Loucy (cell line): ENCODE results near the gene CAMKV.
"Not testable (repeated sequence)": the region's sequence is repeated elsewhere in the genome, so short reads cannot be mapped to it uniquely, and the experiment has no call there.

Source experiments
- H2AFZ ChIP-seq: fragments of 200-600 bp; sonication (generic); 2 replicates; pipeline ENCODE4 v1.6.0; 2016; ENCODE audit warnings: antibody characterized with exemption, mild to moderate bottlenecking, low read length, moderate library complexity
- H3F3A ChIP-seq: fragments of 200-600 bp; 2 replicates; pipeline ENCODE4 v1.6.0; 2016; ENCODE audit warnings: antibody characterized with exemption, low read depth, mild to moderate bottlenecking
- H3K27me3 ChIP-seq: fragments of 200-600 bp; sonication (generic); 2 replicates; pipeline ENCODE4 v1.6.1; 2014; ENCODE audit warnings: low read length, mild to moderate bottlenecking; ENCODE audit not compliant: insufficient read depth, poor library complexity, severe bottlenecking
- H3K36me3 ChIP-seq: fragments of 200-600 bp; sonication (generic); 2 replicates; pipeline ENCODE4 v1.6.1; 2016; ENCODE audit warnings: low read length; ENCODE audit not compliant: insufficient read depth
- H3K4me1 ChIP-seq: fragments of 200-600 bp; sonication (generic); 2 replicates; pipeline ENCODE4 v1.5.1; 2014; ENCODE audit warnings: low read length, mild to moderate bottlenecking; ENCODE audit not compliant: insufficient read depth, poor library complexity, severe bottlenecking
- H3K4me2 ChIP-seq: fragments of 200-600 bp; sonication (generic); 2 replicates; pipeline ENCODE4 v1.6.0; 2014; ENCODE audit warnings: antibody characterized with exemption, low read length, low read depth, mild to moderate bottlenecking; ENCODE audit not compliant: poor library complexity, severe bottlenecking
- H3K4me3 ChIP-seq: fragments of 200-600 bp; sonication (generic); 2 replicates; pipeline ENCODE4 v1.5.1; 2014; ENCODE audit warnings: low read length, mild to moderate bottlenecking, mixed read lengths; ENCODE audit not compliant: poor library complexity, severe bottlenecking
- H3K79me2 ChIP-seq: fragments of 200-600 bp; sonication (generic); 2 replicates; pipeline ENCODE4 v1.6.1; 2014; ENCODE audit warnings: low read length; ENCODE audit not compliant: insufficient read depth
- H3K9ac ChIP-seq: fragments of 200-600 bp; sonication (generic); 2 replicates; pipeline ENCODE4 v1.6.0; 2014; ENCODE audit warnings: mild to moderate bottlenecking, low read depth, low read length, moderate library complexity; ENCODE audit not compliant: poor library complexity, severe bottlenecking
- H3K9me2 ChIP-seq: fragments of 200-600 bp; sonication (generic); replicated peaks from 2 replicates; pipeline ENCODE4 v1.6.1; 2016; ENCODE audit warnings: low read depth, low read length, mixed read lengths
- H3K9me3 ChIP-seq: fragments of 200-600 bp; sonication (generic); 2 replicates; pipeline ENCODE4 v1.6.1; 2014; ENCODE audit warnings: mild to moderate bottlenecking, antibody characterized with exemption, low read length, low read depth; ENCODE audit not compliant: insufficient read depth
- H4K20me1 ChIP-seq: fragments of 200-600 bp; sonication (generic); 2 replicates; pipeline ENCODE4 v1.6.0; 2014; ENCODE audit warnings: antibody characterized with exemption, low read length, mild to moderate bottlenecking; ENCODE audit not compliant: insufficient read depth, poor library complexity, severe bottlenecking
- CTCF ChIP-seq: fragments of 200-600 bp; sonication (generic); conservative IDR thresholded peaks from 2 replicates; pipeline ENCODE4 v1.5.1; 2014; ENCODE audit warnings: mild to moderate bottlenecking, antibody characterized with exemption, low read length
- EZH2phosphoT487 ChIP-seq: fragments of 200-600 bp; IDR thresholded peaks from 2 replicates; pipeline ENCODE4 v1.6.1; 2018; ENCODE audit warnings: antibody characterized with exemption, mild to moderate bottlenecking, moderate library complexity, borderline replicate concordance

Gene CAMKV, protein sequence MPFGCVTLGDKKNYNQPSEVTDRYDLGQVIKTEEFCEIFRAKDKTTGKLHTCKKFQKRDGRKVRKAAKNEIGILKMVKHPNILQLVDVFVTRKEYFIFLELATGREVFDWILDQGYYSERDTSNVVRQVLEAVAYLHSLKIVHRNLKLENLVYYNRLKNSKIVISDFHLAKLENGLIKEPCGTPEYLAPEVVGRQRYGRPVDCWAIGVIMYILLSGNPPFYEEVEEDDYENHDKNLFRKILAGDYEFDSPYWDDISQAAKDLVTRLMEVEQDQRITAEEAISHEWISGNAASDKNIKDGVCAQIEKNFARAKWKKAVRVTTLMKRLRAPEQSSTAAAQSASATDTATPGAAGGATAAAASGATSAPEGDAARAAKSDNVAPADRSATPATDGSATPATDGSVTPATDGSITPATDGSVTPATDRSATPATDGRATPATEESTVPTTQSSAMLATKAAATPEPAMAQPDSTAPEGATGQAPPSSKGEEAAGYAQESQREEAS

GRCh38 chr3:49869525-49870126, at the start of gene CAMKV:
TSS of gene CAMKV (minus strand) at chr3:49869906. CDS start at chr3:49862388, 7,518 bp downstream.
- Histone ChIP-seq H2AFZ (no peak within 1 kb of the TSS), H3K27me3 (no peaks in the 10 kb centered on the region), H3K4me1 (no peaks in the 10 kb centered on the region), H4K20me1 (no peaks in the 10 kb centered on the region), H3K79me2 (no peaks in the 10 kb centered on the region), H3K4me3 (no peak within 1 kb of the TSS), H3K9me3 (no peaks in the 10 kb centered on the region), H3K36me3 (no peaks in the 10 kb centered on the region), H3K9ac (no peak within 1 kb of the TSS), H3F3A (no peaks in the 10 kb centered on the region), H3K4me2 (no peak within 1 kb of the TSS), H3K9me2 (no peaks in the 10 kb centered on the region)
- TF ChIP-seq CTCF, result no peak
- no peak for TF ChIP-seq EZH2phosphoT487

- H3K4me3 ChIP-seq, H3K4me2 ChIP-seq, H3K9me2 ChIP-seq, H3K79me2 ChIP-seq, H3K4me1 ChIP-seq, H2AFZ ChIP-seq, H4K20me1 ChIP-seq, H3K9me3 ChIP-seq, H3K27me3 ChIP-seq, H3K36me3 ChIP-seq, H3F3A ChIP-seq, H3K9ac ChIP-seq: not testable (repeated sequence)
Observed at GRCh38 chr3:49917806-49918590, 48.3 kb upstream of the CAMKV start.

- no peaks in the 10 kb centered on the region for H3K27me3 ChIP-seq
- H4K20me1 ChIP-seq, result no peaks in the 10 kb centered on the region
- no peaks in the 10 kb centered on the region for H3K9me3 ChIP-seq
- no peak overlapping the region for H3K4me3 ChIP-seq
- H3K79me2 ChIP-seq, result no peaks in the 10 kb centered on the region
- no peaks in the 10 kb centered on the region for H3K36me3 ChIP-seq
- no peaks in the 10 kb centered on the region for H3K9me2 ChIP-seq
- no peaks in the 10 kb centered on the region for H3F3A ChIP-seq
- H3K4me2 ChIP-seq, result no peak overlapping the region
- H2AFZ ChIP-seq, result no peak overlapping the region
- TF ChIP-seq CTCF, result no peak
- no peak for TF ChIP-seq EZH2phosphoT487
- H3K9ac ChIP-seq, result no peak overlapping the region
- no peaks in the 10 kb centered on the region for H3K4me1 ChIP-seq
Observed at GRCh38 chr3:49916686-49917085, 47.0 kb upstream of the CAMKV start.
